Neuron (in vitro differentiated cells): ENCODE results near the gene NAXD.
"Not testable (repeated sequence)": the region's sequence is repeated elsewhere in the genome, so short reads cannot be mapped to it uniquely, and the experiment has no call there.

Experiments
- H2AFZ ChIP-seq: one replicate; pipeline ENCODE4 v1.6.1; 2013; ENCODE audit warnings: low read depth, mild to moderate bottlenecking, inconsistent platforms, low read length, moderate library complexity
- H3K27me3 ChIP-seq: one replicate; pipeline ENCODE4 v1.6.1; 2013; ENCODE audit warnings: low read length; ENCODE audit not compliant: insufficient read depth
- H3K36me3 ChIP-seq: one replicate; pipeline ENCODE4 v1.6.1; 2013; ENCODE audit warnings: low read length; ENCODE audit not compliant: insufficient read depth
- H3K4me1 ChIP-seq: one replicate; pipeline ENCODE4 v1.6.1; 2013; ENCODE audit warnings: low read length; ENCODE audit not compliant: insufficient read depth
- H3K4me3 ChIP-seq: 2 replicates; pipeline ENCODE4 v1.5.1; 2013; ENCODE audit warnings: mild to moderate bottlenecking, low read length, moderate library complexity
- H3K9me3 ChIP-seq: one replicate; pipeline ENCODE4 v1.6.1; 2013; ENCODE audit warnings: low read length

NAXD gene

DNA sequence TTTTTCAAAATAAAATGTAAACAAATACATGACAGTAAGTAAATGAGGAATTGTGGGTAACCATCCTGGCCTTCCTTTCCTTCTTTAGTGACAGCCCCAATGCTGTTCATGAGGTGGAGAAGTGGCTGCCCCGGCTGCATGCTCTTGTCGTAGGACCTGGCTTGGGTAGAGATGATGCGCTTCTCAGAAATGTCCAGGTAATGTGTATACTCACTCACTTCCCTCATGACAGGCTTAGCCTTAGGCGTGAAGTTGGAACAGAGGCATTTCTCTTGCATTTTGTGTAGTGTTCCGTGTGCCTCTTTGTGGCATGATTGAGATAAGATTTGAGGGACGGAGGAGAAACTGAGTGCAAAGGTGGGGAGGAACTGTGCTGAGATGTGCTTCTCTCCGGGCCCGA, 12.0 kb downstream of the NAXD start:
- no peak overlapping the region for H3K4me3 ChIP-seq
- H2AFZ ChIP-seq = no peak overlapping the region
- peaks cover 2% of the 10 kb centered on the region for H3K9me3 ChIP-seq
- peaks cover 26% of the 10 kb centered on the region for H3K36me3 ChIP-seq
- H3K27me3 ChIP-seq = no peaks in the 10 kb centered on the region
- H3K4me1 ChIP-seq = no peaks in the 10 kb centered on the region

DNA sequence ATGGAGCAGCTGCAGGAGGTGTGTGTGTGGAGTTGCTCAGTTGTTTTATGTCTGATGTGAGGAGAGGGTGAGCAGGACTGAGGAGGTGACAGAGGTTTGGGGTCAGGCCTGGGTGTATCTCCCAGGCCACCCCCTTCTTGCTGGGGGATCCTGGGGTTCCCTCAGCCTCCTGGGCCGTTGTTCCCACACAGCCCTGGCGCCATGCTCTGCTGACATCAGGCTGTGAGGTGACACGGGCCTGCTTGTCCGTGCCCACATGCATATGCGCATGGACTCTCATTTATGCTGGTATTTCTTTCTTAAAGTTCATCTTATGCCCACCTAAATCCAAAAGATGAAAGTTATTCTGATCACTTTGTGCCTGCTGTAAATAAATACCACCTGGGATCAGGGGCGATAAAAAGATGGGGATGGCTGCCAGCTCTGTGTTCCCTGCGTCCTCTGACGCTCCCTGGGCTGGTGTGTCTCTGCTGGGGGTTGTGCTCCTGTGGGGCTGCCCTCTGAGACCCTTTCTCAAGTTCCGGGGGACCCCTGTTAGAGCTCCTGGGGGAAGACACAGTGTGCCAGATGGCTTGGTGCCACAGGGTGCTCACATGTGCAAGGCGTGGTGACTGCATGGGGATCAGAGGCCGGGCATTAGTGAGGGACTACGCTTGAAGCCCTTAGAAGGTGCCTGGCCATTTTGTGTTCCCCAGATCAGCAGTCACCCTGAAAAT, 12.6 kb downstream of the NAXD start:
- no peaks in the 10 kb centered on the region for H3K27me3 ChIP-seq
- peaks cover 21% of the 10 kb centered on the region for H3K36me3 ChIP-seq
- H3K9me3 ChIP-seq = peaks cover 2% of the 10 kb centered on the region
- no peaks in the 10 kb centered on the region for H3K4me1 ChIP-seq
- no peak overlapping the region for H2AFZ ChIP-seq
- no peak overlapping the region for H3K4me3 ChIP-seq

DNA sequence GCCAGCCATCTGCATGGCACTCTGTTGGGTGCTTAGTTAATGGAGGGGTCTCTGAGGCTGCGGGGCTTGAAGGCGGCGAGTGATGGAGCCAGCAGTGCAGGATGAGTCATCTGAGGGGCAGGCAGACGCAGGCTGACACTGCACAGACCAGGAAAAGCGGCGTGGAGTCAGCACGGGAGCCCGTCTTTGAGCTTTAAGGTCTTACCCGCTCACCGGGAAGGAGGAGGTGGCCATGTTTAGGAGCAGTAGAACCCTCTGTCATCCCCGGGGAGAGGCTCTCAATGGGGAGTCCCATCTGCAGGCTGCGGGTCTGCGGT, 13.1 kb downstream of the NAXD start:
- Histone ChIP-seq H2AFZ (no peak overlapping the region), H3K36me3 (peaks cover 16% of the 10 kb centered on the region)

DNA sequence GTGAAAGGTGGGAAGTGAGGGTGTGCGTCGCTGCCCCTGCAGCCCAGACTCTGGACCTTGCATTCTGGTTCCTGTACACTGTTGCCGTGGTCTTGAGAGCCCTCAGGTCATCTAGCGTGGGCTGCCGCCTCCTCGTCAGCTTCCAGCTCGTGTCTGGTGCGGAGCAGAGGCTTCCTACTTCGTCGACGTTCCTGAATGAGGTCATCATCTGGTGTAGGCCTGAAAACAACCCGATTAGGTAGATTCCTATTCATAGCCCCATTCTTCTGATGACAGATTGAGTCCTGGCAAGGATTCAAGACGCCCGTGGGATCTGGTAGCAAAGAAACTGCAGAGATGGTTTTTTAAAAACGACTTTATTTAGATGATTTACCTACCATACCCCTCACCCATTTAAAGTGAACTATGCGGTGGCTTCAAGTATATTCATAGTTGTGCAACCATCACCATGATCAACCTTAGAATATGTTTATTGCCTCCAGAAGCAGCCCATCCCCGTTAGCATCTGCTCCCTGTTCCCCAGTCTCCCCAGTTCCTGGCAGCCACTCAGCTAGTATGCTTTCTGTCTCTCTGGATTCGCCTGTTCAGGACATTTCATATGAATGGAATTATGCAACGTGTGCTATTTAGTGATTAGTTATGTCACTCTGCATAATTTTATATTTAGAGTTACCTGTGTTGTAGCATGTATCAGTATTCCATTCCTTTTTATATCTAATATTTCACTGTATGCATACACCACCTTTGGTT, 13.8 kb downstream of the NAXD start:
- H2AFZ ChIP-seq = no peak overlapping the region
- H3K4me1 ChIP-seq = no peaks in the 10 kb centered on the region
- H3K4me3 ChIP-seq = no peak overlapping the region
- H3K36me3 ChIP-seq = peaks cover 15% of the 10 kb centered on the region
- H3K27me3 ChIP-seq = no peaks in the 10 kb centered on the region
- peaks cover 2% of the 10 kb centered on the region for H3K9me3 ChIP-seq

More for the DNA sequence above, 13.1 kb downstream of the NAXD start:
- Histone ChIP-seq H3K4me1 (no peaks in the 10 kb centered on the region), H3K27me3 (no peaks in the 10 kb centered on the region), H3K4me3 (no peak overlapping the region), H3K9me3 (peaks cover 2% of the 10 kb centered on the region)

DNA sequence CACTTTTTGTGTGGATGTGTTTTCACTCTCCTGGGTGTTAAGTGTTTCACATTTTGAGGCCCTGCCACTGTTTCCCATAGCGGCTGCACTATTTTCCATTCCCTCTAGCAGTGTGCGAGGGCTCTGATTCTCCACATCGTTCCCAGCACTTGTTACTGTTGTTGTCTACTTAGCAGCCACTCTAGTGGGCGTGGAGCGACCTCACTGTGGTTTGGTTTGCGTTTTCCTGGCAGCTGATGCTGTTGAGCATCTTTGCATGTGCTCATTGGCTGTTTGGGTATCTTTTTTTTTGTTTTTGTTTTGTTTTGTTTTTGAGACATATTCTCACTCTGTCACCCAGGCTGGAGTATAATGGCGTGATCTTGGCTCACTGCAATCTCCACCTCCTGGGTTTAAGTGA, 14.4 kb downstream of the NAXD start:
- Histone ChIP-seq H3K36me3 (peaks cover 21% of the 10 kb centered on the region), H2AFZ (no peak overlapping the region), H3K9me3 (peaks cover 2% of the 10 kb centered on the region), H3K27me3 (no peaks in the 10 kb centered on the region), H3K4me3 (no peak overlapping the region), H3K4me1 (no peaks in the 10 kb centered on the region)

DNA sequence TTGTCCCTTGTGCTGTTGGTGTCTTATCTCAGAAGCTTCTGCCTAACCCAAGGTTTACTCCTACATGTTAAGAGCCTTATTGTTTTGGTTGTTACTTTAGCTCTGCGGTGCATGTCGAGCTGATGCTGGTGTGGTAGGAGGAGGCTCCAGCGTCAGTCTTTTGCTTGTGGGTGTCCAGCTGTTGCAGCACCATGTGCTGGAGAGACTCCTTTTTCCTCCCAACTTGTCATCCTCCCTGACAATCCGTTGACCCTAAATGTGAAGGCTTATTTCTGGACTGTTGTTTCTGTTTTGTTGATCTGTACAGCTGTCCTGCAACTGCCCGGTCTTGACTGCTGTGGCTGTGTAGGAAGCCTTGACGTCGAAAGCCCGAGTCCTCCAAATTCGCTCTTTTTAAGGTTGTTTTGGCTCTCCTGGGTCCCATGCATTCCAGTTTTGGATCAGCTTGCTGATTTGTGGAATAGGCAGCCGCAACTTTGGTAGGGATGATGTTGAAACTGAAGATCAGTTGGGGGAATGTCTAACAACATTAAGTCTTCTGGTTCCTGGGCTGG, 15.3 kb downstream of the NAXD start:
- H3K36me3 ChIP-seq = peaks cover 30% of the 10 kb centered on the region
- H3K4me3 ChIP-seq = no peak overlapping the region
- no peak overlapping the region for H2AFZ ChIP-seq
- H3K9me3 ChIP-seq = peaks cover 2% of the 10 kb centered on the region
- H3K4me1 ChIP-seq = no peaks in the 10 kb centered on the region
- H3K27me3 ChIP-seq = no peaks in the 10 kb centered on the region

DNA sequence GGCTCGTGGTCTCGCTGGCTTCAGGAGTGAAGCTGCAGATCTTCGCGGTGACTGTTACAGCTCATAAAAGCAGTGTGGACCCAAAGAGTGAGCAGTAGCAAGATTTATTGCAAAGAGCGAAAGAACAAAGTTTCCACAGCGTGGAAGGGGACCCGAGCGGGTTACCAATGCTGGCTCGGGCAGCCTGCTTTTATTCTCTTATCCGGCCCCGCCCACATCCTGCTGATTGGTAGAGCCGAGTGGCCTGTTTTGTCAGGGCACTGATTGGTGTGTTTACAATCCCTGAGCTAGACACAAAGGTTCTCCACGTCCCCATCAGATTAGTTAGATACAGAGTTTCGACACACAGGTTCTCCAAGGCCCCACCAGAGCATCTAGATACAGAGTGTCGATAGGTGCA, 16.9 kb downstream of the NAXD start:
- not testable (repeated sequence) for H3K4me1 ChIP-seq, H2AFZ ChIP-seq, H3K4me3 ChIP-seq, H3K27me3 ChIP-seq, H3K9me3 ChIP-seq
- H3K36me3 ChIP-seq = peaks cover 43% of the 10 kb centered on the region

DNA sequence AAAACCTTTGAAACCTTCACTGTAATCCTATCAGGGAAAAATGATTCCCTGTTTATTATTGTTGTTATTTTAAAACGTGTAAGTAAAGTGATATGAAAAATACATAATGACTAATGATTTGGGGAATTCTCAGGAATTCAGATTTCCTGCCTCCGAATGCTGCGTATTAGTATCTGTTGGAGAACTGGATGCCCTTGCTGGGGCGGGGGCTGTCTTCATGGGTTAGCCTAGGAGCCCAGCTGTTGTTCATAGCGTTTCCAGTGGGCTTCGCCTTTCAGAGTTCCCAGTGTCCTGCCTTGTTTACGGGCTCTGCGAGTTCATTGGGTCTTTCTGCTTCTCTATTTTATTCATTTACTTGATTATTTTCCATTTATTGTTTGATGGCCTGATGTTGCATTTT, 18.4 kb downstream of the NAXD start:
- H3K9me3 ChIP-seq = peaks cover 2% of the 10 kb centered on the region
- peaks cover 55% of the 10 kb centered on the region for H3K36me3 ChIP-seq
- H3K4me3 ChIP-seq = no peak overlapping the region
- H3K27me3 ChIP-seq = no peaks in the 10 kb centered on the region
- no peaks in the 10 kb centered on the region for H3K4me1 ChIP-seq
- H2AFZ ChIP-seq = no peak overlapping the region

DNA sequence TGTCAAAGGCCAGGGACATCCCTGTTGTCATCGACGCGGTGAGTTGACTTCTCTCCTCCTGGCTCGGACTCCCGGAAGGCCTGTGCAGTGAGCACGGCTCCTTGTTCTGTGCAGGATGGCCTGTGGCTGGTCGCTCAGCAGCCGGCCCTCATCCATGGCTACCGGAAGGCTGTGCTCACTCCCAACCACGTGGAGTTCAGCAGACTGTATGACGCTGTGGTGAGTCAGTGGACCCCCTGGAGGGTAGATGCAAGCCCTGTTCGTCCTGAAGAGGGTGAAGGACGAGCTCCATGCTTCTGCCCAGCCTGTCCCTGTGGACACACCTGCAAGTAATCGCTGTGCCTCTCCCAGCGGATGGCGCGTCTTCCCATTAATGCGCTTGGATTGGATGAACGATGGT, 19.2 kb downstream of the NAXD start:
- Histone ChIP-seq H3K9me3 (peaks cover 2% of the 10 kb centered on the region), H2AFZ (no peak overlapping the region), H3K4me1 (no peaks in the 10 kb centered on the region), H3K27me3 (no peaks in the 10 kb centered on the region), H3K4me3 (no peak overlapping the region), H3K36me3 (peaks cover 57% of the 10 kb centered on the region)

DNA sequence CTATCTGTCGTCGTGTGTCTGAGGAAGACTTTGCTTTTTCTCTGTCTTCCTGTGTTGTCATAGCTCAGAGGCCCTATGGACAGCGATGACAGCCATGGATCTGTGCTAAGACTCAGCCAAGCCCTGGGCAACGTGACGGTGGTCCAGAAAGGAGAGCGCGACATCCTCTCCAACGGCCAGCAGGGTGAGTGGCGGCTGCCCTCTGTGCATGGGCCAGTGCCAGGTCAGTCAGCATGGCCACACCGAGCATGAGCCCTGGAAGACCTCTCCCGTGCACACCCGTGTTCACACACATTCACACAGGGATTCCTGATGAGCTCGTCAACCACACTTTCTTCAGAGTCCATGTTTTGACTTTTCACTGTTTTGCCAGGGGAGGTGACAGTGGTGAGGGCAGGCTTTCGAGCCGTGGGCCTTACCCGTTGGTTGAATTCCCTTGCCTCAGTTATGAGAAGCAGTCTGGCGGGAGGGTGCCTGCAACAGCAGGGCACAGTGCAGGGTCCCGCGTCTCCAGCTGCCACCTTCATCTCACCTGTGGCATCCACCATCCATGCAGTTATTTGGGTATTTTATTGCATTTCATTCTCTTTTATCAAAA, 20.2 kb downstream of the NAXD start:
- Histone ChIP-seq H3K36me3 (peaks cover 62% of the 10 kb centered on the region), H3K9me3 (peaks cover 2% of the 10 kb centered on the region), H3K27me3 (no peaks in the 10 kb centered on the region), H3K4me3 (no peak overlapping the region), H3K4me1 (no peaks in the 10 kb centered on the region), H2AFZ (no peak overlapping the region)

DNA sequence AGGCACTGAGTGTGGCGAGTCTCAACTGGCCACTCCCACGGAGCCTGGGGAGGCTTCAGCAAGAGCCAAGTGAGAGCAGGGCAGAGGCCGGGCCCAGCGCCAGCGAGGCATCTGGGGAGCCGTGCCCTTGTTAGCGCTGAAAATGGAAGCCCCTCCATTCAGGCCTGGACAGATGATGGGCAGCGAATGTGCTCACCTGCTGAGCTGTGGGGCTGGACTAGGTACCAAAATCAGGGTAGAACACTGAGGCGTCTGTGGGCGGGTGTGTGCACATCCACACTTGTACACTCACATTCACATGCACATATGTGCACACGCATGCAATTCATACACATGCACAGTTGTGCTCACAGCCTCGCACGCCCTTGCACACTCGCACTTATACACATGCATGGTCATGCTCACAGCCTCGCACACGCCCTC, 20.7 kb downstream of the NAXD start:
- H3K27me3 ChIP-seq = no peaks in the 10 kb centered on the region
- H3K36me3 ChIP-seq = peaks cover 63% of the 10 kb centered on the region
- no peak overlapping the region for H3K4me3 ChIP-seq
- H2AFZ ChIP-seq = no peak overlapping the region
- H3K4me1 ChIP-seq = no peaks in the 10 kb centered on the region
- no peaks in the 10 kb centered on the region for H3K9me3 ChIP-seq

DNA sequence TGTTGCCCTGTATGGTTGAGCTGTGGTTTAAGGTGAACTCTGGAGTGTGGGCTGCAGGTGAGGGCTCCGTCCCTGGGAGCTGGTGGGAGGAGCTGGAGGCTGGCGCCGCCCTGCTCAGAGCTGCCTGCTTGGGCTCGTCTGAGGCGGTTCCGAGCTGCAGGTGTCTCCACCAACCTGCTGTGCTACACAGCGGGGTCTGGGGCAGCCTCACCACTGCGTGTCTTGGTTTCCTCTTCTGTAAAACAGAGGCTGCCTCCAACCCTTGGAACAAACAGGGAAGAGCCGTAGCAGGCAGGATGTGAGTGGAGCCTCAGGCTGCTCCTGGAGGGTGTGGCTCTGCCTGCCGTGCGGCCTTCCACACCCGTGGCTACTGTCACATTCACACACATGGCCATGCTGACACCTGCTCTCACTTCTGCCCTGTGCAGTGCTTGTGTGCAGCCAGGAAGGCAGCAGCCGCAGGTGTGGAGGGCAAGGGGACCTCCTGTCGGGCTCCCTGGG, 21.4 kb downstream of the NAXD start:
- H2AFZ ChIP-seq = no peak overlapping the region
- H3K4me3 ChIP-seq = no peak overlapping the region
- no peaks in the 10 kb centered on the region for H3K27me3 ChIP-seq
- H3K36me3 ChIP-seq = peaks cover 68% of the 10 kb centered on the region
- no peaks in the 10 kb centered on the region for H3K9me3 ChIP-seq
- H3K4me1 ChIP-seq = no peaks in the 10 kb centered on the region

DNA sequence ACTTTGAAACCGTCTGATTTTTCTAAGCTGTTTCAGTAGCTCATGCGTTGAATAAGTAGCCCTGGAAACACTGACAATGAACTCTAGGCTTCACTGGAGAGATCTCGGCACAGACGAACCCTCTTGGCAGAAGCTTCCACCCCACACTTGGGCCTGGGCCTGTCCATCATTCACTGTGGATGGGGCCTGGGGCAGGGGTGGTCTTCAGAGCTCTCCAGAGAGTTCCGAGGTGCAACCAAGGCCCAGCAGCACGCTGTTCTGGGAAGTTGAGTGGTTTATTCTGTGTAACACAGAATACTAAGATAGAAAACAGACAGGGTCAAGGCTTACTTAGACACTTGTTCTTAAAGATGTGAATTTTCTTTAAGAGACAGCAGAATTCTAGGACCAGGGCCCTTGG, 21.9 kb downstream of the NAXD start:
- Histone ChIP-seq H3K36me3 (peaks cover 73% of the 10 kb centered on the region), H3K4me3 (no peak overlapping the region), H3K4me1 (no peaks in the 10 kb centered on the region), H3K9me3 (no peaks in the 10 kb centered on the region), H3K27me3 (no peaks in the 10 kb centered on the region), H2AFZ (no peak overlapping the region)
